Erythroblast (primary cell): ENCODE measurements around the gene NT5DC1.

ENCODE experiments used
- DNase-seq, 2 experiments: peaks; one replicate each; lab custom pipeline; 2025; lab: John Stamatoyannopoulos, UW
- GATA1 ChIP-seq: IDR thresholded peaks from 2 replicates; pipeline ENCODE4 v1.6.1; 2011; ENCODE audit warnings: low read depth, mild to moderate bottlenecking, control low read depth, low read length, moderate library complexity
- POLR2A ChIP-seq: IDR thresholded peaks from 2 replicates; pipeline ENCODE4 v1.6.1; 2011; ENCODE audit warnings: mild to moderate bottlenecking, low read length

Gene NT5DC1

GRCh38 chr6:116101790-116102189, 1.1 kb downstream of the NT5DC1 start:
- no peak for DNase-seq
- no peak for TF ChIP-seq GATA1
- TF ChIP-seq POLR2A, result no peak

- TF ChIP-seq POLR2A, result no peak
- TF ChIP-seq GATA1, result no peak
- DNase-seq, result no peak
Observed at GRCh38 chr6:116102873-116103272, 2.2 kb downstream of the NT5DC1 start.

GRCh38 chr6:116104636-116105035, 4.0 kb downstream of the NT5DC1 start:
- no peak for DNase-seq
- TF ChIP-seq POLR2A, result no peak
- TF ChIP-seq GATA1, result no peak

- TF ChIP-seq GATA1, result no peak
- TF ChIP-seq POLR2A, result no peak
- DNase-seq, result no peak
Observed at GRCh38 chr6:116105247-116105646, 4.6 kb downstream of the NT5DC1 start.

GRCh38 chr6:116106146-116106545, 5.5 kb downstream of the NT5DC1 start:
- DNase-seq, result no peak
- TF ChIP-seq GATA1 (no peak), POLR2A (no peak)

GRCh38 chr6:116108836-116109235, 8.2 kb downstream of the NT5DC1 start:
- TF ChIP-seq POLR2A, result no peak
- no peak for TF ChIP-seq GATA1
- no peak for DNase-seq

GRCh38 chr6:116111552-116112528, 11.2 kb downstream of the NT5DC1 start:
- TF ChIP-seq POLR2A (no peak), GATA1 (no peak)
- peak; percentile 50 to 59 for DNase-seq

GRCh38 chr6:116113386-116113785, 12.7 kb downstream of the NT5DC1 start:
- no peak for DNase-seq
- no peak for TF ChIP-seq POLR2A
- no peak for TF ChIP-seq GATA1

GRCh38 chr6:116115781-116116180, 15.1 kb downstream of the NT5DC1 start:
- no peak for TF ChIP-seq POLR2A
- no peak for DNase-seq

- TF ChIP-seq GATA1 (no peak), POLR2A (no peak)
Observed at GRCh38 chr6:116118608-116119007, 18.0 kb downstream of the NT5DC1 start.

GRCh38 chr6:116120430-116120829, 19.8 kb downstream of the NT5DC1 start:
- TF ChIP-seq GATA1, result no peak
- no peak for TF ChIP-seq POLR2A
- DNase-seq, result no peak

More at GRCh38 chr6:116118608-116119007, 18.0 kb downstream of the NT5DC1 start:
- no peak for DNase-seq

- no peak for DNase-seq
- TF ChIP-seq GATA1 (no peak), POLR2A (no peak)
Observed at GRCh38 chr6:116126032-116126431, 25.4 kb downstream of the NT5DC1 start, which contains the start of gene COL10A1. COL10A1 (minus strand) TSS chr6:116126132; CDS start chr6:116125492, 640 bp downstream.

GRCh38 chr6:116127771-116128493, 27.3 kb downstream of the NT5DC1 start:
- no peak for TF ChIP-seq GATA1
- TF ChIP-seq POLR2A, result no peak
- DNase-seq, result no peak

GRCh38 chr6:116133453-116133852, 32.8 kb downstream of the NT5DC1 start:
- TF ChIP-seq POLR2A, result no peak
- no peak for TF ChIP-seq GATA1
- no peak for DNase-seq
